ENCODE results near the gene KCNQ4.

The KCNQ4 gene

DNA sequence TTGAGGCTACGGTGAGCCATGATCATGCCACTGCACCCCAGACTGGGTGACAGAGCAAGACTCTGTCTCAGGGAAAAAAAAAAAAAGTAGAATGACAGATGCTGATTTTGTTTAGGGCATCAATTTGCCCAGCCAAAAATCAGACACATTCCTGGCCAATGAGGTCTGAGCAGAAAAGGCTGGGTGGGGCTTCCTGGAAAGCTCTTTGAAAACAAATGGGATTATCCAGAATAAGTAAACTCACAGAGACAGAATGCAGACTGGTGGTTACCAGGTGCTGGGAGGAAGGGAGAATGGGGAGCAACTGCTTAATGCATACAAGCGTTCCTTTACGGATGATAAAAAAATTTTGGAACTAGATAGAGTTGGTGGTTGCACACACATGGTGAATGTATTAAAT, 88.7 kb downstream of the KCNQ4 start:
- no peak for DNase-seq

DNA sequence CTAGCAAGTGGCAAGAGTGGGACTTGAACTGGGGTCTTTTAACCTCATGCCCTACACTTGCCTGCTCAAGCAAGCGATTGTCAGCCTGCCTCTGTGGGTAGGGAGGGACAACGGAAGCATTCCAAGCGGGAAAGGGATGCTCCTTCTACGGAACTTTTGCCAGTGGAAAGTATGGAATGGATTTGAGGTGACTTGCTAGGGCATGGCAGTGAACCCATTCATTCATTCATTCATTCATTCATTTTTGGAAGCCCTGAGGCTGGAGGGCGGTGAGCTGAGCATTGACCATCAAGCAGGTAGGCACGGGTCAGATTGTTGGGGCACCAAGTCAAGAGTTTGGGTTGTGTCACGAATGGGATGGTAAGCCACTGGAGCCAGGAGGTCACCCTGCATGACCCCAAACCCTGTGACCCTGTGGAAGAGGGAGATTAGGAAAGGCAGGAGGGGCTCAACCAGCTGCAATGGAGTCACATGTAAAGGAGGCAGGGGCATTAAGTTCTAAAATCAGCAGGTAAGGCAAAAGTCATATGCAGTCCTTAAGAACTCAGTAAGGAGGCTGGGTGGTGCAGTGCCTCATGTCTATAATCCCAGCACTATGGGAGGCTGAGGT, 90.4 kb downstream of the KCNQ4 start:
- no peak for DNase-seq

DNA sequence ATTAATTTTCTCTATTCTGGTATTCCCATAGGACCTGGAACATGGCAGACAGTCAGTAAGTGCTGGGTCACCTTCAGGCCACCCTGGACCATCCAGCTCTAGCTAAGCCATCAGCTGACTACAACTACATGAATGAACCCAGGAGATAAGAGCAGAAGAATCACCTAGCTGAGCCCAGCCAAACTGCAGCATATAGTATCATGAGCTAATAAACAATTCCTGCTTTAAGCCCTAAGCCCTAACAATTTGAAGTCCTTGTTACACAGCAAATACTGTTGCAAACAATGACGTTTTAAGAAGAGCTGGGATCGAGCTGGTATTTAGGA, 92.8 kb downstream of the KCNQ4 start:
- DNase-seq: no peak

DNA sequence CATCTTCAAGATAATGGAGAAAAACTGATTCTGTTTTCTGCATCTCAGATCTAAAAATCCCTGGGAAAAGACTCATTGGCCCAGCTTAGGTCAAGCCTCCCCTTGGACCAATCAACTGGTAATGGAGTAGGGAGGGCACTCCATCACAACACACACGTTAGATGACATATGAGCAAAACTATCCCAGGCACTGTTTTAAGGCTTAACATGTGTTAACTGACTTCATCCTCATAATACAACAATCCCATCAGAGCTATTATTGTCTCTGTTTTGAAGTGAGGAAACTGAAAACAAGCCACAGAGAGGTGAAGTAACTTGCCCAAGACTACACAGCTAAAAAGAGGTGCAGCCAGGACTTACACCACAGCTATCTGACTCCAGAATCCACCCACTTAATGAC, 93.3 kb downstream of the KCNQ4 start:
- no peak for DNase-seq

DNA sequence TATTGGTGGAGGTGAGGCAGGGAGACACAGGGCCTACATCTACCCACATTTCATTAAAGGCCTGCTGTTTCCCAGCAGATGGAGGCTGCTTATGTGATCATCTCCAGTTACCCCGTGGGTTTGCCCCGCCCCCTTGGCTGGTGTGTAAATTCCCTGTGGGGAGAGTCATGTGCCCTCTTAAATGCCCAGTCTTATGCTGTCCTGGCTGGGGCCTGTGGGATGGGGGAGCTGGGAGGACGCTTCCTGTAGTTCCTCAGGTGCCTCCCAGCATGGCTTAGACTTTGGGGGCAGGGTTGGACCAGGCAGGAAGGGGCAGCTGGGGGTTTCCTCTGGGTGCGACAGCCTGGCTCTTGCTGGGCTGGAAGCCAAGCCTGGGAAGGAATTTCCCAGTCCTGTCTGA, 94.1 kb downstream of the KCNQ4 start:
- DNase-seq: no peak

DNA sequence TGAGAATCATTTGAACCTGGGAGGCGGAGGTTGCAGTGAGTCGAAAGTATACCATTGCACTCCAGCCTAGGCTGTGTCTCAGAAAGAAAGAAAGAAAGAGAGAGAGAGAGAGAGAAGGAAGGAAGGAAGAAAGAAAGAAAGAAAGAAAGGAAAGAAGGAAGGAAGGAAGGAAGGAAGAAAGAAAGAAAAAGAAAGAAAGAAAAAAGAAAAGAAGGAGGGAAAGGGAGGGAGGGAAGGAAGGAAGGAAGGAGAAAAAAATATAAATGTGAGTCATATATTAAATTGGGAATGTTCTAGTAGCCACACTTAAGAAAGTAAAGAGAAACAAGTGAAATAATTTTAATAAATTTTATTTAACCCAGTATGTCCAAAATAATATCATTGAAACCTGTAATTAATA, 95.3 kb downstream of the KCNQ4 start:
- no peak for DNase-seq

DNA sequence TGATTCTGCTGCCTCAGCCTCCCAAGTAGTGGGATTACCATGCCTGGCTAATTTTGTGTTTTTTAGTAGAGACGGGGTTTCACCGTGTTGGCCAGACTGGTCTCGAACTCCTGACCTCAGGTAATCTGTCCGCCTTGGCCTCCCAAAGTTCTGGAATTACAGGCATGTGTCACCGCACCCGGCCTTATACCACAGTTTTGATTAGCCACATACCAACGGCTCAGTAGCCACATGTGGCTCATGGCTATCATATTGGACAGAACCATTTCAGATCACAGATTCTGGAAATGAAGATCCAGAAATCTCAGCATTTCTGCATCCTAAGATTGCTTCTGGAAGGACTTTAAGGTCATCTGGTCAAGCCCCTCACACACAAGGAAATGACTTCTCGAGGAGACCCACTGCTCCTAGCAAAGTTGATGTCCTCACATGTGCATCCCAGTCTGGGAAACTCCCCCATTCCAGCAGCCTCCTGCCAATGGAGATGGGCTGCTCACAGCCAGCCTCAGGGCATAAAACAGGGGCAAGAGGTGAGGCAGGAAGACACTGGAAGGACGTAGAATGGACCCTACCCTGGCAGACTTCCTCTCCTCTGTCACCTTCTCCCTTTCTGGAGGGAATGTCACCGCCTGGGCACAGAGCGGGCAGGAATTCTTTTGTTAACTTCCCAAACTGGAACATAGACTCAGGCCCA, 96.0 kb downstream of the KCNQ4 start:
- no peak for DNase-seq

DNA sequence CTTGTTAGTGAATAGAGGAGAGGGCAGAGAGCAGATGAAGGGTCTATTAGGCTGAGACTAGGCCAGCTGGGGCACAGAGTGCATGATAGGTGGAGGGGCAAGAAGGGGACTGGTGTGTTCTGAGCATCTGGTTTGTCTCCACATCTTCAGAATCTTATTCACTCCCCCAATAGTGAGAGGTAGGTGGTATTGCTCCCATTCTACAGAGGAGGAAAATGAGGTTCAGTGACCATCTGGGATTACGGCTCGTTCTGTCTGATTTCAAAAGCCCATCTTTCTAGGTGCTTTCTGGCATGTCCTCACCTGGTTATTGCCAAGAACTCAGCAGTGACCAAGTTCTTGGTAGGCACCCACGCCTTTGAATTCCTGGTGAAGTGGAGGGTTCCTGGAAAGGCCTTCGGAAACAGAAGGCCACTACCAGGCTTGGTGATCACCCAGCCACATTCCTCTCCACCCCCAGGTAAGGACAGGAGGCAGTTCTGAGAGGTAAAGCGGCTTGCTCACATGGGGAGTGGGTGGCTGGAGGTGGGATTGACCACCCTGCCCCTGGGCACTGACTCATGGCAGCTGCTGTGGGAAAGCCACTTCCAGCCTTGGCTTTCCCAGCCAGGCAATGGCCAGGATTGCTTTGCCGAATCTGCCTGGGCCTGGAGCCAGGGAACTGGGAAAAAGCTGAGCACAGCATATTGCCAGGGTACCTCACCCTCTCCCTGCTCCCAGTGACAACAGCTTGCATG, 97.4 kb downstream of the KCNQ4 start:
- no peak for DNase-seq

DNA sequence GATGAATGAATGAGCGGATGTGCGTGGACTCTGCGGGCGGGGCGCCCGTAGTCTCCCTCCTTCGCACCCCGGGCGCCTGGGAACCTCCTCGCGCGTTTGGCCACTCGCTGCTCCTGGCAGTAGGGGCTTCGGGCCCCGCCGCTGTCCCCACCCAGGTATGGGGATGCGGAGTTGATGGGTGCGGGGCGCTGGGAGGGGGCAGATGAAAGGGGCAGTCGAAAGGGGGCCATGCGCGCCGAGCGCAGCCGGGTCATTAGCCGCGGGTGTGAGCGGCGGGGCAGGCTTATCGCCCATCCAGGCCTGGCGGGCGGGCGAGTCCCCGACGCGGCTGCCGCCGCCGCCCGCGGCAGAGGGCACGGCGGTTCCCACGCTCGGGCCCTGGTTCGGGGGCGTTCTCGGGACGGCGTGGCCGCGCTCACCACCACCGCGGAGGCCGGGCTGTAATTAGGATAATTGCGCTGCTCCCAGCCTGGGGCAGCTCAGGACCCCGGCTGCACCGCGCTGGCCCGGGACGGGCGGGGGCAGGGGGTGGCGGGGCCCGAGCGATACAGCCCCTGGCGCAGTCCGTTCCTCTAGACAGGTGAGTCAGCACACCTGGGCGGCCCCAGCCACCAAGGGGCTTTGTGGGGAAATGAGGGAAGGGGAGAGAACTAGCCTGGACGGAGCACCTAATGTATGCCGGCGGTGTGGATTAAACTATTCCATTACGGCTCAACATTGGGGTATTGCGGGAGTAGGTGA, 100.6 kb downstream of the KCNQ4 start:
- no peak for DNase-seq

DNA sequence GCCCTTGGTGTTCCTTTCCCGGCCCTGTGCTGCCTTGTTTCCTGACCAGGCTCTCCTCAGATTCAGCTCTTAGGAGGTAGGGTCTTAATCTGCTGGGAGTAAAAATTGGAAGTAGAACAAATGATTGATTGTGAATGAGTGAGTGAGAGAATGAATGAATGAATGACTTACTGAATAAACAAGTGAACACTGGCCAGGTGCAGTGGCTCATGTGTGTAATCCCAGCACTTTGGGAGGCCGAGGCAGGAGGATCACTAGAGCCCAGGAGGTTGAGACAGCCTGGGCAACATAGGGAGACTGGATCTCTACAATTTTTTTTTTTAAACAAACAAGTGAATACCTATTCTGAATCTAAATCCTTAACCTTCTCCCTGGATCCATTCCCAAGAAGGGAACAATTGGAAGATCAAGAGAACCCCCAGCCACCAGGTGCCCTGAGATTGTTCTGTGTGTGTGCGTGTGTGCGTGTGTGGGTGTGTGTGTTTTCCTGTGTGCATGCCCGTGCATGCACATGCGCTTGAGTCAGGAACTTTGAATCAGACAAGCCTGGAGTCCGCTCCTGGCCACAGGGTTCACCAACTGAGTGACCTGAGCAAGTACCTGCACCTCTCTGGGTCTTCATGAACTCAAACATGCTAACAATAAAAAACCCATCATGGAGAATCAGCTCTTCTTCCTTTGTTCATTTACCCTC, 102.9 kb downstream of the KCNQ4 start:
- DNase-seq: no peak

DNA sequence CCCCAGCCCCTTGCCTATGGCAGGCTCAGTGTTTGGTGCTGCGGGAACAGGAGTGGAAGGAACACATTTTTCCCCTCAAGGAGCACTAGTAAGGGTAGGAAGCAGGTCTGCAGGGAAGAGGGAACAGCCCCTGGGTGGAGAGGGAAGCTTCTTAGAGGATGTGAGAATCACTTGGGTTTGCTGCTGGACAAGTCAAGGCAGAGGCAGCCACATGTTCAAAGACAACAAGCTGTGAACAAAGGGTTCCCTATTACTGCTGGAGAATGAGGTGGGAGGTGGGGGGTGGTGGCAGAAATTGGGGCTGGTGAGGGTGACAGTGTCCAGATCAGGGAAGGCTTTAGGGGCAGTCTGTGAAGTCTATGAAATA, 103.4 kb downstream of the KCNQ4 start:
- DNase-seq: no peak

DNA sequence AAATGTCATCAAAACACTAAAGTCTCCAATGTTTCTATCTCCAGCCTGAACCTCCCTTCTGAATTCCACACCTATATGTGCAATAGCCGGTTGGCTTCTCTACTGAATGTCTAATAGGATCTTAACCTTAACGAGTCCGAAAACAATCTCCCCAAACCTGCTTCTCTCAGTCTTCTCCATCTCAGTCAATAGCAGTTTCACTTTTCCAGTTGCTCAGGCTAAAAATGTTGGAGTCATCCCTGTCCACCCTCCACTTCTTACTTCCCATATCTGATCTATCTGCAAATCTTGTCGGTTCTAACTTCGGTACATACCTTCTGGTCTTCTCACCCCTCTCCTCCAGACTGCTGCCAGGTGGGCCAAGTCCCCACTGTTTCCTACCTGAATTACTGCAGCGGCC, 104.1 kb downstream of the KCNQ4 start:
- DNase-seq: no peak
